Small intestine (tissue), 7 donors: ENCODE measurements around the gene FBXO39. TPM values are rescaled to one million over a fixed set of nuclear protein-coding genes. Genes with fewer than 3 reads are reported as not detected.

Source experiments
- DNase-seq, 2 donors: peaks; one replicate each; pipeline versions ENCODE4 v3.0.0 to v3.0.0-alpha.2; 2013
- FAIRE-seq: peaks from 2 replicates; lab custom pipeline; 2012; peaks lifted over from hg19 to GRCh38; lab: Jason Lieb, UNC
- H3K27ac ChIP-seq, 3 donors: one replicate each; pipeline ENCODE4 v1.5.1; 2013; ENCODE audit warnings: low read length in 2 of 3, mild to moderate bottlenecking in 2 of 3, control low read depth in 1 of 3, inconsistent platforms in 1 of 3, low read depth in 1 of 3, moderate library complexity in 1 of 3
- H3K27me3 ChIP-seq, 3 donors: one replicate each; pipeline ENCODE4 v1.6.1; 2013; ENCODE audit warnings: low read length in 3 of 3, inconsistent platforms in 1 of 3; ENCODE audit not compliant: control insufficient read depth in 3 of 3, insufficient read depth in 3 of 3
- H3K36me3 ChIP-seq, 3 donors: one replicate each; pipeline ENCODE4 v1.6.1; 2013; ENCODE audit warnings: low read length in 3 of 3, inconsistent platforms in 1 of 3, low read depth in 1 of 3, mild to moderate bottlenecking in 1 of 3, moderate library complexity in 1 of 3; ENCODE audit not compliant: control insufficient read depth in 3 of 3, insufficient read depth in 2 of 3
- H3K4me1 ChIP-seq, 3 donors: one replicate each; pipeline ENCODE4 v1.6.1; 2013; ENCODE audit warnings: low read length in 2 of 3, inconsistent platforms in 1 of 3, low read depth in 1 of 3, mild to moderate bottlenecking in 1 of 3, moderate library complexity in 1 of 3; ENCODE audit not compliant: control insufficient read depth in 3 of 3, insufficient read depth in 2 of 3
- H3K4me3 ChIP-seq, 3 donors: one replicate each; pipeline ENCODE4 v1.5.1; 2013; ENCODE audit warnings: low read length in 3 of 3, control low read depth in 1 of 3, inconsistent platforms in 1 of 3, low read depth in 1 of 3, mild to moderate bottlenecking in 1 of 3, moderate library complexity in 1 of 3
- H3K9me3 ChIP-seq, 2 donors: one replicate each; pipeline ENCODE4 v1.6.1; 2013; ENCODE audit warnings: low read depth in 1 of 2, low read length in 1 of 2; ENCODE audit not compliant: control insufficient read depth in 2 of 2, insufficient read depth in 1 of 2
- WGBS, 3 donors: extraction: QIAGEN DNeasy Blood & Tissue Kit; methylation state at CpG; one replicate each; pipeline ENCODE4 v1.1.7; 2013; 5-methylcytosine and 5-hydroxymethylcytosine counted together
- polyA plus RNA-seq, 4 donors: library from polyadenylated mRNA; stranded (reverse) in 3 of 4; unstranded in 1 of 4; fragments of 200-250 nt in 3 of 4; fragments of 120-200 nt in 1 of 4; gene quantifications; one replicate each; pipeline versions ENCODE4 v1.2.1 to v1.2.3, GENCODE V29; 2013
- donor health status: healthy with polysubstance abuse.
- donor health status: control.
- donor health status: control.
- donor health status: Bipolar disorder and iron deficiency.
- donor health status: healthy.

Gene FBXO39
- polyA plus RNA-seq, 4 donors = 0.66 to 1.2 TPM; not detected in 2

DNA sequence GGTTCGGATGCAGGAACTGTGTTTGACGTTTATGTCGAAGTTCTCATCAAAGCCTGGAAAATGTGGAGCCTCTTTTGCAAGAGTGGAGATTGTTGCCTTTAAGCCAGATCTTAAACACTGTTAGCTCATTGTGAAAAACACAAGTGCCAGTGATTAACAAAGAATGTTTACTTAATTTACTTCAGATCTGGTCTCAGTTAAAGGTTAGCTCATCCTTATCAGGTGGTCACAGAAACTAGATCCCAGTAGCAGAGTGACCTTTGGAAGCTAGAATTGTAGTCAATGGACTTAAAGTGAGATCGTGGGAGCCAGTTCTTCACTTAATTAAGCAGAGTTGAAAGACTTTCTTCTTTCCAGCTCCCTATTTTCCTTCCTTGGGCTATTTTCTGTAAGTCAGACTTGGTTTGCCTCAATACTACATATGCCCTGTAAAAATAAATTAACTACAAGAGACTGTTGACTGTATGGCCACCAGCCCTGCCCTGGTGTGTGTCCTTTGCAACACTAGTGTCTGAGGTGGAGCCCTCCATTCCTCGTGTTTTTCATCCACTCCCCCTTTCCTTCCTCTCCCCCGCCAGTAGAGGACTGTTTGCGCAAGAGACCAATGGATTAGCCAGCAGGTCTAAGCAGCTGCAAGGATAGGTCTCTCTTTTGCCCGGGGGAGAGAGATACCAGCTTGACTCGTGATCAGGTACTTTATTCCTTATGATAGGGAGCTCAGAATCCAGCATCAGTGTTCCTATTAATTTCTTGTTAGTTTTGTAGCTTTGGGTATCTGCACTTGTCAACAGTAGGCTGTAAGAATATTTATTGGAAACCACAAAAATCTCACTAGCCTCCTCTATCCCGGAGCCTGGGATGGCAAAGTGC is 20.2 kb downstream of the FBXO39 start:
- H3K4me1 ChIP-seq = peaks cover 0 to 14% (median 0%) of the 10 kb centered on the region in 3 donors
- DNase-seq (peak; percentile 11 to 77), FAIRE-seq (no peak)
- no peaks in the 10 kb centered on the region for H3K9me3 ChIP-seq
- no peak overlapping the region for H3K4me3 ChIP-seq
- H3K27ac ChIP-seq = peak overlapping the region in 1 of 3 donors; percentile 86
- peaks cover 0 to 2% (median 0%) of the 10 kb centered on the region in 3 donors for H3K27me3 ChIP-seq
- no peaks in the 10 kb centered on the region for H3K36me3 ChIP-seq
- 24 to 50% (median 31%) methylated on average over 10 of the region's 10 CpGs for WGBS, 3 donors

GRCh38 chr17:6796887-6797490 is 21.0 kb downstream of the FBXO39 start:
- peaks cover 0 to 14% (median 0%) of the 10 kb centered on the region in 3 donors for H3K4me1 ChIP-seq
- H3K27me3 ChIP-seq = peaks cover 0 to 2% (median 0%) of the 10 kb centered on the region in 3 donors
- 76 to 83% (median 83%) methylated on average over 2 of the region's 2 CpGs for WGBS, 3 donors
- FAIRE-seq (no peak), DNase-seq (no peak)
- H3K36me3 ChIP-seq = no peaks in the 10 kb centered on the region
- peak overlapping the region in 1 of 3 donors; percentile 86 for H3K27ac ChIP-seq
- H3K9me3 ChIP-seq = no peaks in the 10 kb centered on the region
- no peak overlapping the region for H3K4me3 ChIP-seq

DNA sequence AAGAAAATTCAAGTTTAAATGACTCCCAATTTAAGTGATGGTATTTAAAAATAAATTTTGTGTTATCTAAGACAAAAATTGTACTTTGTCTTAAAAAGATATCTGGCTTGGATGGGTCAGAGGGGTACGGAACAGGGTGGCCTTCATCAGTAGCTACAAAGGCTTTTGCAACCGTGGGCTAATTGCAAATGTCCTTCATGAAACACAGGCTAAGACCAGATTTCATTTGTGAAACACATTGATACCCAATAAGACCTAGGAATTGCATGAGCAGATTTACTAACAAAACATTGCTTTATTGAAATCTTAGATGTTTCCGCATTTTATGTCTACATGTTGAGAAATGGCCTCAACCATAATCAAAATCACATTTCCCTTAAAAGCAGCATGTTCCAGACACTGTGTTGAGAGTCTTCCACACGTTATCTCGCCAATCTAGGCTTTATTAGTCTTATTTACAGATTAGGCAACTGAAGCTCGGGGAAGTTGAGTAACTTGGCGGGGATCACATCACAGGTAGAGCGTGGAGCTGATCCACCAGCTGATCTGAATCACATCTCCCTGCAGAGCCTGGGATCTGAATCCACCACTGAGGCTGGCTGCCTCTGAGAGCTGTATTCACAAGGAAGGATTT is 21.8 kb downstream of the FBXO39 start:
- WGBS, 3 donors = 71 to 82% (median 75%) methylated on average over 8 of the region's 8 CpGs
- no peaks in the 10 kb centered on the region for H3K36me3 ChIP-seq
- H3K9me3 ChIP-seq = no peaks in the 10 kb centered on the region
- H3K4me3 ChIP-seq = no peak overlapping the region
- no peak overlapping the region for H3K27ac ChIP-seq
- H3K4me1 ChIP-seq = peaks cover 0 to 14% (median 0%) of the 10 kb centered on the region in 3 donors
- FAIRE-seq = no peak
- peaks cover 0 to 2% (median 0%) of the 10 kb centered on the region in 3 donors for H3K27me3 ChIP-seq
- no peak for DNase-seq

DNA sequence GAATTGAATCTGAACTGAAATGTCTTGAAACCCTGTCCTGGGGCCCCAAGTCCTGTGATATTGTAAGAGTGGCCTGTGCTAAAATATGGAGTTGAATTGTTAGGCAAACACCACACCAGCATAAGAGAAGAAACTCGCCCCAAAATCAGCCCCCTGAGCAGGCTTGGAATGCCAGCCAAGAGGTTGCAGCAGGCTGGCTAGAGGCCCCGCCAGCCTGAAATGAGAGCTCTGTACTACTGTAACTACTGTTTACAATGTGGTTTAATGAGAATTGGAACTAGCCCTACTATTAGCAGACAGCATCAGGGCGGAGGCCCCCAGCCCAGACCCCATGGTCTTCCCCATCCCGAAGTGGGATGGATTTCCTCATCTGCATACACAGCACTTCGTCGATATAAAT is 23.7 kb downstream of the FBXO39 start:
- H3K4me1 ChIP-seq = peaks cover 0 to 14% (median 0%) of the 10 kb centered on the region in 3 donors
- H3K27me3 ChIP-seq = peaks cover 0 to 2% (median 0%) of the 10 kb centered on the region in 3 donors
- H3K27ac ChIP-seq = no peak overlapping the region
- no peaks in the 10 kb centered on the region for H3K36me3 ChIP-seq
- FAIRE-seq = no peak
- DNase-seq = no peak
- WGBS, 3 donors = 83 to 90% (median 87%) methylated on average over 6 of the region's 6 CpGs
- H3K9me3 ChIP-seq = no peaks in the 10 kb centered on the region
- H3K4me3 ChIP-seq = no peak overlapping the region

GRCh38 chr17:6800422-6801027 is 24.5 kb downstream of the FBXO39 start:
- H3K4me1 ChIP-seq = peaks cover 0 to 14% (median 0%) of the 10 kb centered on the region in 3 donors
- H3K27me3 ChIP-seq = peaks cover 0 to 2% (median 0%) of the 10 kb centered on the region in 3 donors
- no peak overlapping the region for H3K27ac ChIP-seq
- DNase-seq (no peak), FAIRE-seq (no peak)
- 86 to 93% (median 89%) methylated on average over 13 of the region's 13 CpGs for WGBS, 3 donors
- no peaks in the 10 kb centered on the region for H3K36me3 ChIP-seq
- no peak overlapping the region for H3K4me3 ChIP-seq
- no peaks in the 10 kb centered on the region for H3K9me3 ChIP-seq

GRCh38 chr17:6811510-6811909 is 35.5 kb downstream of the FBXO39 start:
- DNase-seq = peak in 1 of 2 donors; percentile 40
- 84 to 86% (median 85%) methylated on average over 9 of the region's 9 CpGs for WGBS, 3 donors
- Histone ChIP-seq H3K27me3 (no peaks in the 10 kb centered on the region), H3K27ac (no peak overlapping the region), H3K9me3 (peaks cover 0 to 4% of the 10 kb centered on the region in 2 donors), H3K4me3 (no peak overlapping the region), H3K36me3 (no peaks in the 10 kb centered on the region), H3K4me1 (no peaks in the 10 kb centered on the region)
- no peak for FAIRE-seq

DNA sequence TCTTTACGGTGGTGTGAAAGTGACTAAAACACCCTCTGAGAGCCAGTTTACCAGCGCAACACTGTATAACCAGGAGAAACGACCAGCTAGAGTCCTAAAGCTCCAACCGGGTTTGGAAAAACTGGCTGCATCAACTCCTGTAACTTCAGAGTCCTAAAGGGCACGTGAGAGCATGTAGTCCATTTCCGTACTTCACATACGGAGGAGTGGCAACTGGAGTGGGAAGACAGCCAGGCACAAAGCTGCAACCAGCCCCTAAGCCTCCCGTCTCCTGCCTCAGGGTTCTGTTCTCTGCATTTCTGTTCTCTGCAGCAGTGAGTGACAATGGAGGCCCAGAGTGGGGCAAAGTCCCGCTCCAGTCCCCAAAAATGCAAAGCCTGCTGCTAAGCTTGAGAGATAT is 36.3 kb downstream of the FBXO39 start:
- 55 to 76% (median 65%) methylated on average over 9 of the region's 9 CpGs for WGBS, 3 donors
- no peak for FAIRE-seq
- Histone ChIP-seq H3K4me3 (no peak overlapping the region), H3K27me3 (no peaks in the 10 kb centered on the region), H3K36me3 (no peaks in the 10 kb centered on the region), H3K27ac (no peak overlapping the region), H3K9me3 (peaks cover 0 to 4% of the 10 kb centered on the region in 2 donors), H3K4me1 (no peaks in the 10 kb centered on the region)
- DNase-seq = no peak

DNA sequence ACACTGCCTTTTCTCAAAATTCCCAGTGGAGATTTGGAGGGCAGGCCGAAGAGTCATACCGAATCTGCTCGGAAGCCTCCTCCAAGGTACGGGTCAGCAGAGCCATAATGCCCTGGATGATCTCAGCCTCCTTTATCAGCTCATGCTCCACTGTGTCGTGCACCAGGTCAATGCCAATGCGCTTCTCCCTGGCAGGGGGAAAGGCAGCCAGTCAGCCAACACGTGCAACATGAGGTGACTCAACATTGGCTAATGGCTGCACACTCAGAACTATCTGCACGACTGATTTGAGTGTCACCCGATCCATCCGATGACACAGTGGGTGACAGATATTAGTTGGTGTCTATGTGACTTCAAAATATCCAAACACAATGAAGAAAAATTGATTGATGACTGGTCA is 39.8 kb downstream of the FBXO39 start:
- no peaks in the 10 kb centered on the region for H3K36me3 ChIP-seq

More for the DNA sequence above, 39.8 kb downstream of the FBXO39 start:
- WGBS, 3 donors = 85 to 90% (median 88%) methylated on average over 10 of the region's 10 CpGs
- Histone ChIP-seq H3K27me3 (peaks cover 0 to 2% (median 0%) of the 10 kb centered on the region in 3 donors), H3K4me3 (no peak overlapping the region), H3K4me1 (no peaks in the 10 kb centered on the region), H3K9me3 (peaks cover 0 to 4% of the 10 kb centered on the region in 2 donors), H3K27ac (no peak overlapping the region)
- DNase-seq (no peak), FAIRE-seq (no peak)
